Activated CD4-positive, CD25-positive, alpha-beta regulatory T cell (primary cell): ENCODE measurements around the gene KSR2.
"Not testable (repeated sequence)": the region's sequence is repeated elsewhere in the genome, so short reads cannot be mapped to it uniquely, and the experiment has no call there.

Source experiments
- DNase-seq, 4 experiments: peaks; one replicate each; lab custom pipeline; 2025; lab: John Stamatoyannopoulos, UW

Gene KSR2

DNA sequence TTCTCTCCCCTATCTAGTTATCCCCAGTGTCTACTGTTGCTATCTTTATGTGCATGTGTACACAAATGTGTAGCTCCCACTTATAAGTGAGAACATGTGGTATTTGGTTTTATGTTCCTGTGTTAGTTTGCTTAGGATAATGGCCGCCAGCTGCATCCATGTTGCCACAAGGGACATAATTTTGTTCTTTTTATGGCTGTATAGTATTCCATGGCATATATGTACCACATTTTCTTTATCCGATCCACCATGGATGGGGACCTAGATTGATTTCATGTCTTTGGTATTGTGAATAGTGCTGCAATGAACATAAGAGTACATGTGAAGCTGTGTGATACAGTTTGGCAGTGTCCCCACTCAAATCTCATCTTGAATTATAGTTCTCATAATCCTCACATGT lies 218.1 kb downstream of the KSR2 start:
- DNase-seq = no peak

DNA sequence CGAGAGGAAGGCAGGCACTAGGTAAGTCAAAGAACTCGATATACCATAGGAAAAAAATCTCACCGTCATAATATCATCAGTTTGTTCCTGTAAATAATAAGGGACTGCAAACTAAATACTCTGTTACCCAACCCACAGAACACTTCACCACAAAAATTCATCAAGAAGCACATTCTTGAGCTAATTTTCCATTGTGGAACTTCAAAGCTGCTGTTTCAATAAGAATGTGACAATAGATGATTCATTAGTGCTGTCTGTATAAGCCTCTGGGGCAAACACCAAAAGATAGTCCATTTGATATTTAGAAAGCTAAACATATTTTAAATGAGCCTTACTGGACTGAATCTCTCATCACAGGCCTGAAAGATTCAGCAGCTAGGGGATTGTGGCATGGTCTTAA lies 219.4 kb downstream of the KSR2 start:
- no peak for DNase-seq

DNA sequence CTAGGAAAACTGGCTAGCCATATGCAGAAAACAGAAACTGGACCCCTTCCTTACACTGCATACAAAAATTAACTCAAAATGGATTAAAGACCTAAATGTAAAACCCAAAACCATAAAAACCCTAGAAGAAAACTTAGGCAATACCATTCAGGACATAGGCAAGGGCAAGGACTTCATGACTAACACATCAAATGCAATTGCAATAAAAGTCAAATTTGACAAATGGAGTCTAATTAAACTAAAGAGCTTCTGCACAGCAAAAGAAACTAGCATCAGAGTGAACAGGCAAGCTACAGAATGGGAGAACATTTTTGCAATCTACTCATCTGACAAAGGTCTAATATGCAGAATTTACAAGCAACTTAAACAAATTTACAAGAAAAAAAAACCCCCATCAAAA lies 222.4 kb downstream of the KSR2 start:
- not testable (repeated sequence) for DNase-seq

DNA sequence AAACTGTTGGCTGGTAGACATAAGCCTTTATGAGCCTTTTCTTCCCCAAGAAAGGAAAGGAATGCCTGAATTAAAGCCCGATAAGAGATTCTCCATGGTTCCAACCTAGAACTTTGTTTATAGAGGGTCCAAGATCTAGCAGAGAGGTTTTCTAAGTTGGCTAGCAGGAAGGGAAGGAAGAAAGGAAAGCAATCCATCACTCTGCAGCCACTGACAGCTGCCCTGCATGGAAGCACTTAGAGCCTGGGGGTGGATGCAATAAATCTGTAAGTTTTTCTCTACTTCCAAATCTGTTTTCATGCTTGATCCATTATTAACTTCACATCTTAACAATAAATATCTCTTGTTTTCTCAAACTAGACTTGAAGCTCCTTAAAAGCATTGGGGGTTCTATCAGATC lies 224.4 kb downstream of the KSR2 start:
- DNase-seq = no peak

DNA sequence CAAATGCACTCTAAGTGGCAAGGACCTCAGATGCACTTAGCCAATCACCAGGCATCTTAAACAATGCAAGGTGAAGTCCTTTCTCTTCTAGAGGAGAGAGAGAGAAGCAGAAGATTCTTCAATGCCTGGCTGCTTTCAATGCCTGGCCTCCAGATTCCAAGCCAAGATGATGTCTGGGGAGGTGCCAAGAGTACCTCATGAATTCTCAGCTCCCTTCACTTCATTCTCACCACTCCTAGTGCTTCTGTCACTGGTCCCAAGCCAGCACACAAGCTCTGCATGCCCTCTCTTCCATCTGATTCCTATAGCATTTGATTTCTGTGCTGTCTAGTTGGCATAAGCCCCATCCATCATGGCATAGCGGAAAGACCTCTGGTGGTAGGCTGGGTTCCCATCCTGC lies 225.0 kb downstream of the KSR2 start:
- DNase-seq = no peak

DNA sequence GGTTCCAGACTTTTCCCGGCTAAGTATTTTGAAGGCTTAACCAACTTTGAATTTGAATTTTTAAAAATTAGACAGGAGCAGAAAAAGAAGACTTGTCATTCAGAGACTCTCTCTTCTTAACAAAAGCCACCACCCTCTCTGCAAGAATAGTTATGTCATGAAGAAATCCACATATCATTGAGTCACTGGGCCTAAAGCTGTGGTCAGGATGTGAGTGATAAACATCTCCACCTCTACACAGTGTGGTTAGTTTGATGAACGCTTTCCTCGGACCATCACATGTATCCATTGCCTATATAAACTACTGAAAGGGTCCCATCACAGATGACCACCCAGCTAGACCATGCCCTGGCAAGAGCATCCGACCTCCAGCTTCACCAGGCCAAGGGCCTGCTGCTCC lies 226.1 kb downstream of the KSR2 start:
- DNase-seq = no peak

DNA sequence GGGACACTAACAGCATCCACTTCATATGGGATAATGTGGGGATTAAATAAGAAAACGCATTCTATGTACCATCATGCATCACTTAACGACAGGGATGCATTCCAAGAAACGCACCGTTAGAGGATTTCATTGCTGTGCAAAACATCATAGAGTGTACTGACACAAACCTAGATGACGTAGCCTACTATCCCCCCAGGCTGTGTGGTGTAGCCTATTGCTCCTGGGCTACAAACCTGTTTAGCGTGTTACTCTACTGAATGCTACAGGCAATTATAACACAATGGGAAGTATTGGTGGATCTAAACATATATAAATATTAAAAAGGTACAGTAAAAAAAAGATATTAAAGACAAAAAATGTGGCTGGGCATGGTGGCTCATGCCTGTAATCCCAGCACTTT lies 230.6 kb downstream of the KSR2 start:
- DNase-seq = no peak

DNA sequence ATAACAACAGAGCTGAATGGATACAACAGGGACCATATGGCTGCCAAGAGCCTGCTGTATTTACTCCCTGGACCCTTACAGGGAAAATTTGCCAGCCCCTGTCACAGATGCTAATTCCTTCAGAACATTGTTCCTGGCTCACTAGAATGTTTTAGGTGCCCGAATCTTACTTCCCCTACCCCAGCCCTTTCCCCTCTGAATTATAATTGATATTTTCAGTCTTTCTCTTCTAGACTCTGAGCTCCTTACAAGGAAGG lies 235.3 kb downstream of the KSR2 start:
- DNase-seq = no peak

DNA sequence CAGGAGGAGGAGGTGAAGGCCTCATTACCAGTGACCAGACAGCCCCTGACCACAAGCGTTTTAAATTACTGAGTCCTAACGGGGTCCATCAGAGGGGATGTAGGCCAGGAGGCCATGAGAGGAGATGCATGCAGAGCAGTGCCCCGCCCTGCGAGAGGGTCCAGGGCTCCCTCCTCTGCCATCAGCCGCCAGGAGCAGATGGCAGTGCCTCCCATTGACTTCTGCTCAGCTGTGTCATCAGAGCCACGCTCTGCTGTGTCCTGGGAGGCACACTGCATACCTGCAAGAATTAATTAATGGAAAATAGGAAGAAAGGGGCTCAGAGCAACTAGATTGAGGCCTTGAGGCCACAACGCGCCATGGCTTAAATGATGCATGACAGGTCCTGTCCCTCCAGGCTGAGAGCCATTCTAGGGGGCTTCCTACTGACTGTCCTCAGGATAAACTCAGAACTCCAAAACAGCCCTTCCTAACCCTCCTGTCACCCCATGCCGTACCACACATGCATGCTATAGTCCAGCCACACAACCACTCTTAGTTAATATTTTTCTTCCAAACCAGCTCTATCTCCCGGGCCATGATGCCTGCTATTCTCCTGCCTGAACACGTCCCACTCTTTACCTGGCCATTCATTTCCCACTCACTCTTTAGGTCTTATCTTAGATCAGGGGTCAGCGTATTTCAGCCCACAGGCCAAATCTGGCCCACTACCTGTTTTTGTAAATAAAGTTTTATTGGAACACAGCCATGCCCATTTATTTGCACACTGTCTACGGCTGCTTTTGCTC lies 235.8 kb downstream of the KSR2 start:
- no peak for DNase-seq

DNA sequence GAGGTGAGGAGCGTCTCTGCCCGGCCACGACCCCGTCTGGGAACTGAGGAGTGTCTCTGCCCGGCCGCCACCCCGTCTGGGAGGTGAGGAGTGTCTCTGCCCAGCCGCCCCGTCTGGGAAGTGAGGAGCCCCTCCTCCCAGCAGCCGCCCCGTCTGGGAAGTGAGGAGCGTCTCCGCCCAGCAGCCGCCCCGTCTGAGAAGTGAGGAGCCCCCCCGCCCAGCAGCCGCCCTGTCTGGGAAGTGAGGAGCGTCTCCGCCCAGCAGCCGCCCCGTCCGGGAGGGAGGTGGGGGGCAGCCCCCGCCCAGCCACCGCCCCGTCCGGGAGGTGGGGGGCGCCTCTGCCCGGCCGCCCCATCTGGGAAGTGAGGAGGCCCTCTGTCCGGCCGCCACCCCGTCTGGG lies 237.7 kb downstream of the KSR2 start:
- DNase-seq = not testable (repeated sequence)

DNA sequence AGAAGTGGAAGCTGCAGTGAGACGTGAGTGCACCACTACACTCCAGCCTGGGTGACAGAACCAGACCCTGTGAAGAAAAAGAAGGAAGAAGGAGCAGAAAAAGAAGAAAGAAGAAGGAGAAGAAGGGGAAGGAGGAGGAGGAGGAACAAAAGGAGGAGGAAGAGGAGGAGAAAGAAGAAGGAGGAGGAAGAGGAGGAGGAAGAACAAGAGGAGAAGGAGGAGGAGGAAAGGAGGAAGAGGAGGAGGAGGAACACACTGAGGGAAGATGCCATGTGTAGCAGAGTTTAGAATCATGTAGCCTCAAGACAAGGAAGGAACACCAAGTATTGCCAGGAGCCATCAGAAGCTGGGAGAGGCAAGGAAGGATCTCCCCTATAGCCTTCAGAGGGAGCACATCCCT lies 241.5 kb downstream of the KSR2 start:
- no peak for DNase-seq

DNA sequence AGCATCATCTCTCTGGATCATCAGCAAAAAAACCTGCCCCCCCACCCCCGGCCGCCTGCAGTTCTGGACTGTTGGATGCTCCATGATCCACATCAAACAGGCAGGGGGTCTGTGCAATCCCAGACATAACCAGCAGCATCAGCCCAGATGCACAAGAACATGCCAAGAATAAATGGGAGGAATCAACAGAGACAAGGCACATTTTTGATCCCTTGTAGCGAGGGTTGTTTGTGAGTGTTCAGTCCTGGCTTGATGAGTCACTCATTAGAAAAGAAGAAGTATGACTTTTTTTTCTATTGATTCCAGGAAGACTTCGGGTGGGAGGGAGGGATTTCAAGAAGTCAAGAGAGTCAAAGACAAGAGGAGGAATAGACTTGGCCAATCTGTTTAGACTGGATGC lies 244.2 kb downstream of the KSR2 start:
- DNase-seq = no peak

DNA sequence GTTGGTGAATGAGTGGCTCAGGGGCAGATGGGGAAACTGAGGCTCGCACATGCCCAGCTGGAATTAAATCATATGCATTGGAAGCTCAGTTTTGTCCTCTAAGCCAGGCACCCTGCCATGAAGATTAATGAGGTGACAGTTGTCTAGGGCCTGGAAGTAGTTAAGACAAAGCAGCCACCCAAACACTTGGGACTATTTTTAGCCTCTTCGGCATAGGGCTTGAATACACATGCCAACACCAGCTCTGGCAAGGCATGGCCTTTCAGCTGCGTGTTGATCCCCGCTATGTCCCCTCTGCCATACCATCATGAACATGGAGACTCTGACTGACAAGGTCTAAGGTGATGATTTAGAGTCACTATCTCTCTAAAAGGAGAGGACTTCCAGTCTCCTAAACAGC lies 250.2 kb downstream of the KSR2 start:
- no peak for DNase-seq

DNA sequence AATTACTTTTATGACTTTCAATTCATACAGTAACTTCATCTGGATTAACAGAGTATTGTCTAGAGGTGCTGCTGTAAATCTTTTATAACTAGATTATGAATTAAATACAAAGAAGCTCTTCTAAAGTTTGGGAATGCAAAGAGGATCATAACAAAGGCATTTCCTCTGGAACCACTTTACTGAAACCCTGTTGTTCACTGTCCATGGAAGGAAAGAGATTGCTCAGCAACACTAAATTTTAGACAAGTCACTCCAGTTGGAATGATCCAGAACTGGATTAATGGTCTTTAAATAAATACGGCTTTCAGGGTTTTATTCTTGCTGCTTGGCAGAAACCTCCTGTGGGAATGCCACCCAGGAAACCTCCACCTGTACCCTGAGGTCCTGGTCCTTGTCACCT lies 250.6 kb downstream of the KSR2 start:
- DNase-seq = no peak

DNA sequence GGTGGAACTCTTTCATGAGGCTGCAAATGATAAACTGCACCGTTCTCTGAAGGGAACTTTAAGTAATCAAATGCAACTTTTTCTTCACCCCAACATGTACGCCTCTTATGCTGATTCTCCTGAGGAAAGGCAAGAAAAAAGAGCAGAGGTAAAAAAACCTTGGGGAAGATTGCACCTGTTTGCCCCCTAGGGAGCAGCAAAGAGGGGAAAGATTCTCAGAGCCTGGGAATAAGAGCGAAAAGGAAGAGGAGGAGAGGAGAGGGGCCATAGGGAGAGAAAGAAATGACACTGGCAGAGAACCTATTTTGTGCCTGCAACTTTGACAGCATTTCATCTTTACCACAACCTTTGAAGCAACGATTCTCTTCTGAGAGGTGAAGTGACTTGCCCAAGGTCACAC lies 254.6 kb downstream of the KSR2 start:
- DNase-seq = no peak

DNA sequence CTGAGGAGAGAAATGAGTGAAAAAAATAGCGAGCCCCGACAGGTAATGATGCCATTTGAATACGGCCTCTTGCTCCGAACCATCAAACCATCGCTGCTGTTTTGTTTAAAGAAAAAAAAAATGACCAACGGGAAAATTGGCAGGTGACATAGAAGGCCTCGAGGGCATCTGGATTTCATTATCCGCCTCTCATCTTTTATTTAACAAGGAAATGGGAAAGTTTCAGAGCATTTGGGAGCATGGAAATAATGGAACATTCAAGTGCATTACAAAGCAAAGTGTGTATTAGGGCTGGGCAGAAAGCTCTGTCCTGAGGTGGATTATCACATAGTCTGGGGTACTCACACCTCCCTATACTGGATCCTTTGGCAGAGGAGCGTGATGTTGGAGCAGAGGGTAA lies 258.7 kb downstream of the KSR2 start:
- no peak for DNase-seq

DNA sequence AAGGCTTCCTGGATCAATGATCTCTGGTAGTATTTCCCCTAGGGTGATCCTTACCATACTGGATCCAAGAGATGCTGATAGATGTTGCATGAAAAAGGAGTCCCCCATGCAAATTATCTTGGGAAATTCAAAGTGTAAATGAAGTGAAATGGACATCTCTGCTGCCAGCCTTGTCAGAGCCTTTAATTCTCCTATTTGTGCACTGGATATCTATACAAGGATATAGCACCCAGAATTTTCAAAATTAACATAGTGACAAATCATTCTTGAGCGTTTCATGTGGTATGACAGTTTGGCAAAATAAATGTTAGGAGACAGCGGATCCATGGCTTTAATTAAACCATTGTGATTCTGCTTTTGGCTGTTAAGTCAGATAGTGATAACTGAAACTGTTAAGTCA lies 260.9 kb downstream of the KSR2 start:
- DNase-seq = no peak

DNA sequence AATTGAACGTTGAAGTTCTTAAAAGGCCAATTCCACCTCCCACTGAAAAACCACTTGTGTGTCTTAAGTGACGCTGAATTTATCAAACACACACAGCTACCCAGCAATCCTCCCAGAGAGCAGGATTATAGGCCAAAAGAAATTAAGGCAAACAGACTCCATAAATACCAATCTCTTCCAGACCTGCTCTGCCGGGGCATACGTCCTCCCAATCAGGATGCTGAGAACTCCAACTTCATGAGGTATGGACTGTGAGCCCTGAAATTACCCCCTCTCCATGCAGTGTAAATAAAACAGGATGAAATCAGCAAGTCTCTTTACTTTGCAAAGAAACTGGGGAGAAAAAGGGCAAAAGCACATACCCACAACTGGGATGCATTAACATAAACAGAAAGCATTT lies 265.2 kb downstream of the KSR2 start:
- no peak for DNase-seq

DNA sequence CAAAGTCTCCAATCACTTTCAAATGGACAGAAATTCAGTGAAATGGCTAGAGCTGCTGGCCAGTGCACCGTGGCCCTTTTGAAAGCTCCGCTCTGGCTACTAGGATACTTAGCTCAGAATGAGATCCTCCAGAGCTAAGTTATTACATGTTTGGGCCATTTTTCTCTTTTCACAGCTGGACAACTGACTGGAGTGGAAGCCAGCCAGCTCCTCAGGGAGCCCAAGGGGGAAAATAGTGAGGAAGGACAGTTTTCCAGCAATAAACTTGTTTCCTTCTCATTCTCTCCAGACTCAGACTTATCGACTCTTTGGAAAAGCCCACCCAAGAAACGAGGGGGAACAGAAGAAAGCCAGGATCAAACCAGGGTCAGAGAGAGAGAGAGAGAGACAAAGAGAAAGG lies 266.0 kb downstream of the KSR2 start:
- no peak for DNase-seq

DNA sequence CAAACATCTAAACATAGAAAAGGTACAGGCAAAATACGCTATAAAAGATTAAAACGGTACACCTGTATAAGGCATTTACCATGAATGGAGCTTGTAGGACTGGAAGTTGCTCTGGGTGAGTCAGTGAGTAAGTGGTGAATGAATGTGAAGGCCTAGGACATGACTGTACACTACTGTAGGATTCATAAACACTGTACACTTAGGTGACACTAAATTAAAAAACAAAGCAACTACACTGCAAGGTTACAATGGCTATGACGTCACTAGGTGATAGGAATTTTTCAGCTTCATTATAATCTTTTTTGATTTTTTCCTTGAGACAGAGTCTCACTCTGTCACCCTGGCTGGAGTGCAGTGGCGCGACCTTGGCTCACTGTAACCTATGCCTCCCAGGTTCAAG lies 269.2 kb downstream of the KSR2 start:
- no peak for DNase-seq

DNA sequence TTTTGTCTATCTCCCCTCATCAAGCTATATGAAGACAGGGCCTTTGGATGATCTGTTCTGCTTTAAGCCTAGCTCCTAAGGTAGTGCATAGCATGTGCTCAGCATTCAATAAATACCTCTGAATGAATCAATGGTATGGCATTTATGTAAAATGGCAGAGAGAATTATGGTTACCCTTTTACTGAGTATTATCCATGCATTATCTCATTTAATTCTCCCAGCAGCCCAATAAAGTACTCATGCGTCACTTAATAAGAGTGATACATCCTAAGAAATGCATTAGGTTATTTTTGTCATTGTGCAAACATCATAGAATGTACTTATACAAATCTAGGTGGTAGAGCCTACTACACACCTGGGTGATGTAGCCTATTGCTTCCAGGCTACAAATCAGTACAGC lies 269.7 kb downstream of the KSR2 start:
- DNase-seq = no peak

DNA sequence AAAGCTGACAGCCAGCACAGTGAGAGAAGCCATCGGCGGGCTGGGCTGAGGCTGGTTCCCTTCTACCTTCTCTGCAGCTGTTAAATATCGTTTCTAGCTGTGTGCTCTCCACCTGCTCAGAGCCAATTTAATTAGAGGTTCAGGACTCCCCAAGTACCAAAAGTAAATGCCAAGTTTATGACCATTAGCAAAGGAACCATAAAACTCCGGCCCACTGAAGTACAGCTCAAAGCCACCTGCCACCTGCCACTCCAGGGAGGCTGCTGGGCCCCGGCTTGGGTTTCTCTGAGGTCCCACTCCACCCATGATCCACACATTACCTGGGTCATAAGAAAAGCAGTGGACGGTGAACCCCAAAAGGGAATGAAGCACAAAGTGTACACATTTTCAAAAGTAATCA lies 272.8 kb downstream of the KSR2 start:
- no peak for DNase-seq

DNA sequence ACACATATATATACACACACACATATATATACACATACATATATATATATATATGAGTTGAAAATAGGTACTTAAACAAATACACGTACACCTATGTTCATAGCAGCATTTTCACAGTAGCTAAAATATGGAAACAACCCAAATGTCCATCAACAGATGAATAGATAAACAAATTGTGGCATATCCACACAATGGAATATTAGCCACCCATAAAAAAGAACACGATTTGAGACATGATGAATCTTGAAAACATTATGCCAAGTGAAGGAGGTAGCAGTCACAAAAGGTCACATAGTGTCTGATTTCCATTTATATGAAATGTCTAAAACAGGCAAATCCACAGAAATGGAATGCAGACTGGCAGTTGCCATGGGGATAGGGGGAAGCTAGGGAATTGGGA lies 276.3 kb downstream of the KSR2 start:
- no peak for DNase-seq

DNA sequence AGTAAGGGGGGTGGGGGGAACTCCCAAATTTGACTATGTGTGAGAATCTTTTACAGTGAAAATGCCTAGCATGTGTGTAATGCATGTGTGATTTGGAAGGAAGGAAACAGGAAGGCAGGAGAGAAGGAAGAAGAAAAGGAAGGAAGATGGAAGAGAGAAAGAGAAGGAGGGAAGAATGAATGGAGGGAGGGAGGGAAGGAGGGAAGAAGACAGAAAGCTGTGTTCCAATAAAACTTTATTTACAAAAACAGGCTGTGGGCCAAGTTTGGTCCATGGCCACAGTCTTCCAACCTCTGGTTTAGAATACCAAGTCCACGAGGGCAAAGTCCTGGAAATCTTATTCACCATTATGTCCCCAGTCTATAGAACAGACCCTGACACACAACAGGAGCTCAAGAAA lies 278.9 kb downstream of the KSR2 start:
- DNase-seq = no peak

DNA sequence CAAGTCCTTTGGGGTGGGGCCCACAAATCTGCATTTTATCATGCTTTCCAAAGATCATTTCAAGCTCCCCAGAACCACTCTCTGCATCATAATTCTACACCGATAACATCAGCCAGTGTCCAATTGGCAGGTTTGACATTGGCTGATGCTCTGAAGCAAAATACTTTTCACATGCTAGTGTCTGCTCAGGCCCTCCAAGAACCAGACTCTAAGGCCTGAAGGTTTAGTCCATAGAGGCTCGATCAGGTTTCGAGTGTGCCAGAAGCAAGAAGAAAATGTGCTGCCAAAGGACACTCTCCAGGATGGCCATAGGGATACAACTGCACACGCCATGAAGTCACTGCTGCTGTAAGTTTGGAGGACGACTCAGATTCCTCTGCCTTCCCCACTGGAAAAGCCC lies 280.3 kb downstream of the KSR2 start:
- DNase-seq = no peak
